Activated CD4-positive, alpha-beta T cell treated with anti-CD3 and anti-CD28 coated beads, Interleukin-2, amount 10 ng/mL, durations not matched to agents 24 days and 14 days (primary cell): ENCODE measurements around the gene C11orf68. TPM values are rescaled to one million over a fixed set of nuclear protein-coding genes. Genes with fewer than 3 reads are reported as not detected.

Source experiments
- DNase-seq: peaks from one replicate; pipeline ENCODE4 v3.0.0; 2022
- H3K27ac Mint-ChIP-seq: one replicate; pipeline ENCODE4 v1.8.0; 2022; ENCODE audit warnings: mild to moderate bottlenecking, mixed read lengths
- H3K27me3 Mint-ChIP-seq: one replicate; pipeline ENCODE4 v1.8.0; 2022; ENCODE audit warnings: mixed read lengths
- H3K36me3 Mint-ChIP-seq: one replicate; pipeline ENCODE4 v1.8.0; 2022; ENCODE audit warnings: low read depth, mild to moderate bottlenecking, mixed read lengths
- H3K4me1 Mint-ChIP-seq: one replicate; pipeline ENCODE4 v1.8.0; 2021; ENCODE audit warnings: mixed read lengths
- H3K4me3 Mint-ChIP-seq: one replicate; pipeline ENCODE4 v1.8.0; 2022; ENCODE audit warnings: mild to moderate bottlenecking, moderate library complexity, mixed read lengths
- H3K9me3 Mint-ChIP-seq: one replicate; pipeline ENCODE4 v1.8.0; 2021; ENCODE audit warnings: mixed read lengths
- intact Hi-C: fragments of 100-400 bp; cut with micrococcal nuclease; formaldehyde crosslinking; loops from one replicate; pipeline ENCODE4 v1.15.1; 2023
- total RNA-seq: library from RNA; stranded (reverse); gene quantifications from 2 replicates; pipeline ENCODE4 v1.2.3, GENCODE V29; 2022

The C11orf68 gene
- total RNA-seq, 1 donor from 2014 or later: 21.1 TPM

GRCh38 chr11:65872586-65873317 is 46.1 kb downstream of the C11orf68 start, which contains the start of gene EFEMP2:
EFEMP2 (minus strand) TSS chr11:65872800; CDS start chr11:65872354, 446 bp downstream.
- intact Hi-C loops: loop anchor here (1.0 kb wide), 1 partner anchor 13 kb away; no protein-coding TSS in a partner anchor
- Mint-ChIP-seq H3K4me1 (peaks cover 16% of the 10 kb centered on the region), H3K36me3 (peaks cover 2% of the 10 kb centered on the region), H3K9me3 (no peaks in the 10 kb centered on the region), H3K27ac (peak within 1 kb of the TSS; percentile 22), H3K4me3 (peak within 1 kb of the TSS; percentile 80), H3K27me3 (no peaks in the 10 kb centered on the region)
- DNase-seq: no peak

- Mint-ChIP-seq H3K4me1 (peaks cover 18% of the 10 kb centered on the region), H3K27ac (no peak overlapping the region), H3K36me3 (peaks cover 6% of the 10 kb centered on the region), H3K27me3 (no peaks in the 10 kb centered on the region), H3K4me3 (peak overlapping the region; percentile 37), H3K9me3 (no peaks in the 10 kb centered on the region)
- intact Hi-C loops: no loop called here
- DNase-seq: no peak
Measured at GRCh38 chr11:65871811-65872548, 46.9 kb downstream of the C11orf68 start.

- intact Hi-C loops: no loop called here
- Mint-ChIP-seq H3K27ac (no peak overlapping the region), H3K36me3 (peaks cover 10% of the 10 kb centered on the region), H3K27me3 (no peaks in the 10 kb centered on the region), H3K4me3 (no peak overlapping the region), H3K4me1 (peaks cover 14% of the 10 kb centered on the region), H3K9me3 (no peaks in the 10 kb centered on the region)
- DNase-seq: peak; percentile 67
Measured at GRCh38 chr11:65870706-65871681, 47.9 kb downstream of the C11orf68 start.

GRCh38 chr11:65870307-65870658 is 48.6 kb downstream of the C11orf68 start:
- intact Hi-C loops: no loop called here
- DNase-seq: no peak
- Mint-ChIP-seq H3K27me3 (no peaks in the 10 kb centered on the region), H3K9me3 (no peaks in the 10 kb centered on the region), H3K4me3 (no peak overlapping the region), H3K36me3 (peaks cover 12% of the 10 kb centered on the region), H3K27ac (no peak overlapping the region), H3K4me1 (peaks cover 14% of the 10 kb centered on the region)

- peaks cover 17% of the 10 kb centered on the region for H3K36me3 Mint-ChIP-seq
- DNase-seq: no peak
- H3K9me3 Mint-ChIP-seq: no peaks in the 10 kb centered on the region
- no peaks in the 10 kb centered on the region for H3K27me3 Mint-ChIP-seq
- peaks cover 14% of the 10 kb centered on the region for H3K4me1 Mint-ChIP-seq
- no peak overlapping the region for H3K4me3 Mint-ChIP-seq
- intact Hi-C loops: no loop called here
- H3K27ac Mint-ChIP-seq: no peak overlapping the region
Measured at GRCh38 chr11:65869643-65870306, 49.1 kb downstream of the C11orf68 start.

GRCh38 chr11:65868907-65869306 is 50.0 kb downstream of the C11orf68 start:
- H3K36me3 Mint-ChIP-seq: peaks cover 22% of the 10 kb centered on the region
- peaks cover 16% of the 10 kb centered on the region for H3K4me1 Mint-ChIP-seq
- intact Hi-C loops: no loop called here
- DNase-seq: no peak
- no peaks in the 10 kb centered on the region for H3K27me3 Mint-ChIP-seq
- no peak overlapping the region for H3K4me3 Mint-ChIP-seq
- H3K9me3 Mint-ChIP-seq: no peaks in the 10 kb centered on the region
- H3K27ac Mint-ChIP-seq: no peak overlapping the region

- no peaks in the 10 kb centered on the region for H3K9me3 Mint-ChIP-seq
- intact Hi-C loops: no loop called here
Measured at GRCh38 chr11:65868076-65868667, 50.7 kb downstream of the C11orf68 start.

GRCh38 chr11:65867284-65868071 is 51.4 kb downstream of the C11orf68 start:
- peaks cover 16% of the 10 kb centered on the region for H3K4me1 Mint-ChIP-seq
- no peaks in the 10 kb centered on the region for H3K9me3 Mint-ChIP-seq
- peaks cover 33% of the 10 kb centered on the region for H3K36me3 Mint-ChIP-seq
- peak; percentile 78 for DNase-seq
- no peak overlapping the region for H3K27ac Mint-ChIP-seq
- H3K4me3 Mint-ChIP-seq: no peak overlapping the region
- intact Hi-C loops: no loop called here
- no peaks in the 10 kb centered on the region for H3K27me3 Mint-ChIP-seq

More at GRCh38 chr11:65868076-65868667, 50.7 kb downstream of the C11orf68 start:
- peaks cover 16% of the 10 kb centered on the region for H3K4me1 Mint-ChIP-seq
- H3K36me3 Mint-ChIP-seq: peaks cover 27% of the 10 kb centered on the region
- H3K27ac Mint-ChIP-seq: no peak overlapping the region
- no peak overlapping the region for H3K4me3 Mint-ChIP-seq
- DNase-seq: no peak
- H3K27me3 Mint-ChIP-seq: no peaks in the 10 kb centered on the region

Other genes with a start within 250 kb of the C11orf68 start
- gene KAT5, start 206.8 kb downstream of the C11orf68 start, total RNA-seq: 71.6 and 72.3 TPM in 2 replicates
- gene RNASEH2C, start 198.3 kb downstream of the C11orf68 start, total RNA-seq: 86.4 and 100.0 TPM in 2 replicates
- 20.1 and 21.1 TPM in 2 replicates for gene AP5B1, start 138.1 kb downstream of the C11orf68 start, total RNA-seq
- gene OVOL1, start 132.0 kb downstream of the C11orf68 start, total RNA-seq: 0.07 TPM in 1 of 2 replicates, not detected in the other
- gene SNX32, start 85.1 kb downstream of the C11orf68 start, total RNA-seq: 1.2 and 2.1 TPM in 2 replicates
- 1,047 and 1,065 TPM in 2 replicates for gene CFL1, start 60.9 kb downstream of the C11orf68 start, total RNA-seq
- gene MUS81, start 58.6 kb downstream of the C11orf68 start, total RNA-seq: 77.4 and 80.5 TPM in 2 replicates
- gene EFEMP2, start 46.3 kb downstream of the C11orf68 start, total RNA-seq: 8.4 and 9.1 TPM in 2 replicates
- gene CTSW, start 39.2 kb downstream of the C11orf68 start, total RNA-seq: 4.9 and 7.5 TPM in 2 replicates
- gene FIBP, start 30.6 kb downstream of the C11orf68 start, total RNA-seq: 91.0 and 95.7 TPM in 2 replicates
- gene CCDC85B, start 28.4 kb downstream of the C11orf68 start, total RNA-seq: 62.2 and 62.5 TPM in 2 replicates
- 32.1 and 32.9 TPM in 2 replicates for gene FOSL1, start 18.7 kb downstream of the C11orf68 start, total RNA-seq
- gene DRAP1, start 364 bp upstream of the C11orf68 start, total RNA-seq: 113 and 117 TPM in 2 replicates
- gene TSGA10IP, start 26.4 kb upstream of the C11orf68 start, total RNA-seq: not detected in 2 replicates
- gene SART1, start 42.7 kb upstream of the C11orf68 start, total RNA-seq: 99.1 and 104 TPM in 2 replicates
- gene EIF1AD, start 83.1 kb upstream of the C11orf68 start, total RNA-seq: 64.9 and 75.9 TPM in 2 replicates
- gene BANF1, start 83.4 kb upstream of the C11orf68 start, total RNA-seq: 291 and 298 TPM in 2 replicates
- 0.45 and 1.5 TPM in 2 replicates for gene CST6, start 92.9 kb upstream of the C11orf68 start, total RNA-seq
- gene CATSPER1, start 107.4 kb upstream of the C11orf68 start, total RNA-seq: 0.28 and 0.30 TPM in 2 replicates
- gene GAL3ST3, start 130.1 kb upstream of the C11orf68 start, total RNA-seq: not detected in 2 replicates
- 283 and 284 TPM in 2 replicates for gene SF3B2, start 133.3 kb upstream of the C11orf68 start, total RNA-seq
- 90.9 and 96.7 TPM in 2 replicates for gene PACS1, start 151.2 kb upstream of the C11orf68 start, total RNA-seq